Stimulated activated CD4-positive, alpha-beta T cell treated with anti-CD3 and anti-CD28 coated beads, Interleukin-2, amount 100 ng/mL, for 4 hours (primary cell): ENCODE results near the gene TYR.
"Not testable (repeated sequence)": the region's sequence is repeated elsewhere in the genome, so short reads cannot be mapped to it uniquely, and the experiment has no call there.

ENCODE experiments used
- DNase-seq: peaks from one replicate; pipeline ENCODE4 v3.0.0-alpha.2; 2020; ENCODE audit warnings: low read depth

Gene TYR

GRCh38 chr11:89272540-89273088, 94.9 kb downstream of the TYR start:
- DNase-seq, result not testable (repeated sequence)

DNA sequence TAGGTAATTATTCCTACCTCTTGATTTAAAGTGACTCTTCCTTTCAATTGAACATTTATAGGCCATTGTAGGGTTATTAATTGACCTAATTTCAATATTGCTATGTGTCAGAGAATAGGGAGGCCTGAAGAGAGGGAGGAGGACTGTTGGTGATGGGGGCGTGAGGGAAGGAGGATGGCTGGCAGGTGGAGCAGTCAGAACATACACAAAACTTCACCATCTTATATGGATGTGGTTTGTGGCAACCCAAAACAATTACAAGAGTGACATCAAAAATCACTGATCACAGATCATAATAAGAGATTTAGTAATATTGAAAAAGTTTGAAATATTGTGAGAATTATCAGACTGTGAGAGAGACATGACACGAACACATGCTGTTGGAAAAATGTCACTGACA, 95.5 kb downstream of the TYR start:
- DNase-seq, result not testable (repeated sequence)

DNA sequence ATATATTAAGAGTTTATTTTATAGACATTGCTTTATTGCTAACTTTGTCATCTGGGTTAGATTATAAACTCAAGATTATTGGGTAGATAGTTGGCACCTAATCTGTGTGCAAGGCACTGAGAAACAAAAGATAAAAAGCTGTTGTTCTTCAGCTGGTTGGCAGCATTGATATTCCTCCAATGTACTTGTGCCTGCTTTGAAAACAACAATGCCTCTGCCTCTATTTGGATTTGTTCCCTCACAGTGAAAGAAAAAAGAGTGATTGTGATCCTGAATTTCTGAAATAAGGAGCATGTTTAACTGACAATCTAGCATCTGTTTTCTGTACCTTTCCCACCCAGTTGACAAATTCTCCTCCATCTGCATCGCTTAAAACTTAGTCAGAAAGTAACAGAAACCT, 98.3 kb downstream of the TYR start:
- no peak for DNase-seq

- no peak for DNase-seq
Measured at GRCh38 chr11:89279176-89279575, 101.5 kb downstream of the TYR start.

GRCh38 chr11:89281032-89281677, 103.5 kb downstream of the TYR start:
- not testable (repeated sequence) for DNase-seq

DNA sequence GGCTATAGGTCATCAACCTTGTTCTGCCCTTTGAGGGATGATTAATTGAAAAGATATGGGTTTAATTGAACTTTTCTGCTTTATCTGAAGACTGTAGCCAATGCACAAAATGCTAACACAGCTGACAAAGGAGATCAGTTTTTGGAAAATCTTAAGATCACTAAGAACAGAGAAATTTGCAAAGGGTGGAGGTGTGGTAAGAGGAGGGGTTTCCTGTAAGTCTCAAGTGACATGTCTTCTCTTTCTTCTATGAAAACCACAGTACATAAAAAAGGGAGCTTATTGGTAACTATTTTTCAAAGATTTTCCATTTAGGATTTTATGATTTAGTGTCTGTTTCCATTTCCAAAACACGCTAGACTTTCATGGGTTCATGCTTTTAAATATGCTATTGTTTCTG, 108.9 kb downstream of the TYR start:
- not testable (repeated sequence) for DNase-seq

- DNase-seq, result not testable (repeated sequence)
Measured at GRCh38 chr11:89288004-89288403, 110.3 kb downstream of the TYR start.

- no peak for DNase-seq
Measured at GRCh38 chr11:89293965-89294679, 116.4 kb downstream of the TYR start.

- DNase-seq, result not testable (repeated sequence)
Measured at GRCh38 chr11:89295023-89295422, 117.3 kb downstream of the TYR start.

GRCh38 chr11:89303029-89303428, 125.4 kb downstream of the TYR start:
- not testable (repeated sequence) for DNase-seq

- DNase-seq, result not testable (repeated sequence)
Measured at GRCh38 chr11:89308272-89308671, 130.6 kb downstream of the TYR start.

DNA sequence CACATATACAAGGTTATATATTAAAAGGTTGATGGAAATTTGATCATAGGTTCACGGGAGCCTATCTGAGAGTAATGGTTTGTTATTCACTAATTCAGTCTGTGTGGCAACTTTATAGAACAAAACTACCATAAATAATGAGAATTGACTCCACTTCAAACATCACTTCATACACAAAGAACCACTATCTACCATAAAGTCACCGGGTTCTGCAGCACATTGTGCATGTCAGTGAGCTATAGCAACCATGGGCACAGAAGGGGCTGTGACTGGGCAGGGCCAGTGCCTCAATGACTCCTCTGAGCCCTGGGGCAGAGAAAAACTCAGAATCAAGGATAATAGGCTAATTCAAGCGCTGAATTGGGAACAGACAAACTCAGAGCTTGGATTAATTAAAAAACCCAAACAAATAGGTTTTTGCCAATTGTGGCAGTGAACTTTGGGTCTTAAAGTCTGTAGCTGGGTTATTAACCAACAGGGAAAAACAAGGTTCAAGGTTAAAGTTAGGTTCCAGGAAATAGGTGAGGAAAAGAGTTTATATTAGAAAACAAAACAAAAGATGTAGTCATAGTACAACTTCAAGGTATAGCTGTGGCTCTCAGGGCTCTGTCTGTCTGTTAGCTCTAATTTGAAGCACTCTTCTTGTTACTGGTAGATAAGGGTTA, 131.8 kb downstream of the TYR start:
- DNase-seq, result not testable (repeated sequence)

GRCh38 chr11:89310607-89311006, 132.9 kb downstream of the TYR start:
- not testable (repeated sequence) for DNase-seq

DNA sequence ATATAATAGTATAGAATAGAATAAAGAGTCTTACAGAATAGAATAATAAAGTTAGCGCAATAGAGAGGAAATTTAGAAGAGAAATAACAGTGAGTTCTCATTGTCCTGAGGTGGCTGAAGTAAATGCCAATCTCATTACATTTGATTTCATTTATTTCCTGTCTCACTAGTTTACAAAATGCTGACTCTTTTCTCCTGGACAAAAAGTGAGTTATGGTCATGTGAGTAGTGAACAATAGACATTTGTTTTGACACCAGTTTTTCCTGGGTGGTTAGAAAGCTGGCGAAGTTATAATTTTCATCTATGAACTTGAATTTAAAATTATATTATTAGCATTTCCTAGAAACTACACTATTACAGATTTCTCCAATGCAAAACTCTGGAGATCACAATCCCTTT, 143.7 kb downstream of the TYR start:
- DNase-seq, result no peak

GRCh38 chr11:89327885-89328284, 150.2 kb downstream of the TYR start:
- DNase-seq, result no peak

- DNase-seq, result not testable (repeated sequence)
Measured at GRCh38 chr11:89331940-89332339, 154.3 kb downstream of the TYR start.

GRCh38 chr11:89333704-89334103, 156.0 kb downstream of the TYR start:
- DNase-seq, result not testable (repeated sequence)

GRCh38 chr11:89337100-89337650, 159.5 kb downstream of the TYR start:
- DNase-seq, result not testable (repeated sequence)

- DNase-seq, result not testable (repeated sequence)
Measured at GRCh38 chr11:89338073-89338472, 160.4 kb downstream of the TYR start.

- not testable (repeated sequence) for DNase-seq
Measured at GRCh38 chr11:89340450-89340849, 162.8 kb downstream of the TYR start.

DNA sequence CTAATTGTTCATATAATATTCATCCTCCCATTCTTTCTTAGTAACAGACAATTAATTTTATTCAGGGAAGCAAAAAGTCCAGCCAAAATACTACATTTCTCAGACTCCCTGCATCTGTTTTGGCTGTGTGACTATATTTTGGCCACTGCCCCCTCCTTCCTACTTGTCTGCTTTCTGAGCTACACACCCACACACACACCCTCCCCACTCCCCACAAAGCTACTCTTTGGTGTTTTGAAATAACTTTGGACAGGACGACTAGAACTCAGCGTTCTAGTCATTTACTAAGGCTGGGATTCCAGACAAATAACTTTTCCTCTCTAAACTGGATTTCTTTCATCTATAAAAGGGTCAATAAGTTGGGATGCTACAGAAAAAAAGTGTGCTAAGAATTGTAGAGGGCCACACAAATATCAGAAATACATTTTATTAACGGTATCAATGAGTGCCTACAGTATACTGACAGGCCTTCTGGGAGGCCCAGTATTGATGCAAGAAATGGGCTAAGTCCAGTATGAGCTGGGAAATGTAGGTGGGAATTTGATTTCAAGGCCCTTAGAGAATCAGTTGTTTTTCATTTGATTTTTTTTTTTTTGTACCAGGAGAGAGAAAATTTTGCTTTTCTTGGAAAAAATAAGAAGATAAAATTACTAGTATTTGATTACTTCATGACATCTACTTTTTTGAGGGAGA, 165.4 kb downstream of the TYR start:
- not testable (repeated sequence) for DNase-seq
